GM21360 (cell line): Measurements from ENCODE around the gene MRPL41.
"Not testable (repeated sequence)": the region's sequence is repeated elsewhere in the genome, so short reads cannot be mapped to it uniquely, and the experiment has no call there.

Source experiments
- ATAC-seq: cut with Tn5 transposase; IDR thresholded peaks from one replicate; pipeline ENCODE4 v1.9.1; 2021; ENCODE audit warnings: mild to moderate bottlenecking, moderate library complexity; ENCODE audit not compliant: unreplicated experiment

MRPL41 gene

GRCh38 chr9:137521405-137521985, 30.2 kb upstream of the MRPL41 start:
- ATAC-seq, result no peak

- no peak for ATAC-seq
Observed at GRCh38 chr9:137522746-137523455, 28.8 kb upstream of the MRPL41 start.

GRCh38 chr9:137524161-137524980, 27.3 kb upstream of the MRPL41 start:
- no peak for ATAC-seq

- no peak for ATAC-seq
Observed at GRCh38 chr9:137524981-137525317, 26.7 kb upstream of the MRPL41 start.

GRCh38 chr9:137530331-137530730, 21.3 kb upstream of the MRPL41 start:
- ATAC-seq, result no peak

GRCh38 chr9:137531099-137531765, 20.4 kb upstream of the MRPL41 start:
- no peak for ATAC-seq

GRCh38 chr9:137532891-137533468, 18.7 kb upstream of the MRPL41 start:
- not testable (repeated sequence) for ATAC-seq

GRCh38 chr9:137534256-137535119, 17.2 kb upstream of the MRPL41 start:
- ATAC-seq, result no peak

GRCh38 chr9:137535120-137535428, 16.6 kb upstream of the MRPL41 start:
- no peak for ATAC-seq

GRCh38 chr9:137536594-137537131, 15.0 kb upstream of the MRPL41 start:
- ATAC-seq, result not testable (repeated sequence)

GRCh38 chr9:137538058-137538457, 13.6 kb upstream of the MRPL41 start:
- no peak for ATAC-seq

- no peak for ATAC-seq
Observed at GRCh38 chr9:137540536-137540935, 11.1 kb upstream of the MRPL41 start.

- no peak for ATAC-seq
Observed at GRCh38 chr9:137542486-137542885, 9.2 kb upstream of the MRPL41 start.

- no peak for ATAC-seq
Observed at GRCh38 chr9:137543237-137543963, 8.3 kb upstream of the MRPL41 start.

GRCh38 chr9:137544176-137544760, 7.4 kb upstream of the MRPL41 start:
- no peak for ATAC-seq

GRCh38 chr9:137545123-137545522, 6.6 kb upstream of the MRPL41 start:
- ATAC-seq, result no peak

- ATAC-seq, result no peak
Observed at GRCh38 chr9:137547687-137548543, 3.8 kb upstream of the MRPL41 start.

GRCh38 chr9:137550231-137550621, 1.5 kb upstream of the MRPL41 start, which contains the start of gene PNPLA7:
Gene PNPLA7 (minus strand): TSS chr9:137550402. CDS start chr9:137550197, 205 bp downstream.
- no peak for ATAC-seq
